Neural cell (in vitro differentiated cells): ENCODE data around the gene UACA.

Experiments used
- CTCF ChIP-seq: fragments of 450-650 bp; IDR thresholded peaks from 2 replicates; pipeline ENCODE4 v1.5.1; 2014; ENCODE audit warnings: antibody characterized with exemption, mild to moderate bottlenecking, moderate library complexity; ENCODE audit not compliant: poor library complexity, severe bottlenecking
- EP300 ChIP-seq: fragments of 450-650 bp; conservative IDR thresholded peaks from 2 replicates; pipeline ENCODE4 v1.6.1; 2014; ENCODE audit warnings: antibody characterized with exemption, mild to moderate bottlenecking, moderate library complexity; ENCODE audit not compliant: poor library complexity, severe bottlenecking
- EZH2 ChIP-seq: fragments of 200-600, 300-800 bp; shearing (Covaris generic), sonication (generic); IDR thresholded peaks from 2 replicates; pipeline ENCODE4 v1.6.1; 2014; ENCODE audit warnings: antibody characterized with exemption, low read length, borderline replicate concordance, mild to moderate bottlenecking; ENCODE audit not compliant: insufficient read depth, poor library complexity, severe bottlenecking
- POLR2AphosphoS5 ChIP-seq: IDR thresholded peaks from 2 replicates; pipeline ENCODE4 v1.6.1; 2012
- REST ChIP-seq: IDR thresholded peaks from 2 replicates; pipeline ENCODE4 v1.6.1; 2012; ENCODE audit warnings: borderline replicate concordance
- SMC3 ChIP-seq: fragments of 450-650 bp; conservative IDR thresholded peaks from 2 replicates; pipeline ENCODE4 v1.6.1; 2014; ENCODE audit warnings: antibody characterized with exemption, mild to moderate bottlenecking, moderate library complexity; ENCODE audit not compliant: poor library complexity
- TAF1 ChIP-seq: IDR thresholded peaks from 2 replicates; pipeline ENCODE4 v1.6.1; 2012; ENCODE audit warnings: low read depth

GRCh38 chr15:70726753-70727152 lies 36.6 kb downstream of the UACA start:
- TF ChIP-seq REST: no peak
- no peak for TF ChIP-seq CTCF
- no peak for TF ChIP-seq SMC3
- no peak for TF ChIP-seq EP300
- TF ChIP-seq TAF1: no peak
- no peak for TF ChIP-seq EZH2
- no peak for TF ChIP-seq POLR2AphosphoS5
